Right ventricle myocardium superior (tissue), 1 donor: ENCODE data around the gene CCR5. TPM values are rescaled to one million over a fixed set of nuclear protein-coding genes. Genes with fewer than 3 reads are reported as not detected.
"Not testable (repeated sequence)": the region's sequence is repeated elsewhere in the genome, so short reads cannot be mapped to it uniquely, and the experiment has no call there.

ENCODE experiments used
- ATAC-seq: fragments of 200-7000 bp; cut with Tn5 transposase; one replicate; pipeline ENCODE4 v1.9.1; 2020; ENCODE audit warnings: mild to moderate bottlenecking; ENCODE audit not compliant: poor library complexity
- DNase-seq: peaks from one replicate; pipeline ENCODE4 v3.0.0-alpha.2; 2020
- intact Hi-C: fragments of 100-400 bp; cut with DNase I; formaldehyde crosslinking; loops from one replicate; pipeline ENCODE4 v1.11.2; 2022
- total RNA-seq: library from RNA; stranded (reverse); fragmentation: NEBNext Ultra II Directional; extraction: Animal tissue kit (Norgen Biotek cat#: 25700); gene quantifications from one replicate; pipeline ENCODE4 v1.2.1, GENCODE V29; 2021
- donor health status: DM: no; HTN: yes; CAD: no; lungs with severe emphysema.

The CCR5 gene
- total RNA-seq, 1 donor from 2014 or later, result 0.24 TPM

DNA sequence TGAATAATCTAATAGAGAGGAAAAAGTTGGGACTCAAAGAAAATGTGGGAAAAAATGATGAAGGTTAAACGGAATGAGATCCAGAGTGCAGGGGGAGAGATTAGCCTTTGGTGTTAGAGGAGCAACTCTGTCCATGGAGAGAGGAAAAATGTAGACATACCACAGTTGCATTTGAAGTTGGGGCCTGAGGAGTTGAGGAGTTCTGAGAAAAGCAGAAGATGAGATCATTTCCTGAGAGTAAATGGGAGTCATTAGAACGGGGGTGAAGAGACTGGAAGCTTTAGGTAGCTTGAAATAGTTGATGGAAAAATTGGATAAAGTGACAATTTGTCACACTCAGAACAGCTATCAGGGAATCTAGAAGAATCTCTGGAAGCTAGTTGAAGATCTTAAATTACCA is 28.8 kb downstream of the CCR5 start:
- DNase-seq (no peak), ATAC-seq (no peak)
- intact Hi-C loops, result no loop called here

DNA sequence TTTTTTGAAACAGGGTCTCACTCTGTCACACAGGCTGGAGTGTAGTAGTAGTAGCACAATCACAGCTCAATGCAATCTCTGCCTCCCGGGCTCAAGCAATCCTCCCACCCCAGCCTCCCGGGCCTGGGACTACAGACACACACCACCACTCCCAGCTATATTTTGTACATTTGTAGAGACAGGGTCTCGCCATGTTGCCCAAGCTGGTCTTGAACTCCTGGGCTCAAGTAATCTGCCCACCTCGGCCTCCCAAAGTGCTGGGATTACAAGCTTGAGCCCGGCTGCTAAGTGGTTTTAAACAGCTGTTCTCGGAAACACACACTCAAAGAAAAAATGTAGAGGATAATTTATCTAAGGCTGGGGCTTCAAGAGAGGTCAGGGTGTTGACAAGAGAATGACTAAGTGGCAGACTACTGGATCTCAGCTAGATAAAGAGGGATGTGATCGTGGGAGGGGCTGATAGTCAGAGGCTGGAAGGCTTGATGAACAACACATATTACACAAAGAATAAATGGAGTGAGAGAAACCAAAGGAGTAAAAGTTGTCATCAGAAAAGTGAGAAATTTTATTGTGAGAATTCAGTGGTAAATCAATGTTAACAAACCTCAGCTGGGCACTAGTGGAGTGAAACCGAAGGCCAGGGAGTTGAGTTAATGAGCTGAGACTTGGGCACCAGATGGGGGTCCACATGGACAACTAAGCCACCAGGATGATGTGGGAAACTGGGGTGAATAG is 29.4 kb downstream of the CCR5 start:
- no peak for ATAC-seq

DNA sequence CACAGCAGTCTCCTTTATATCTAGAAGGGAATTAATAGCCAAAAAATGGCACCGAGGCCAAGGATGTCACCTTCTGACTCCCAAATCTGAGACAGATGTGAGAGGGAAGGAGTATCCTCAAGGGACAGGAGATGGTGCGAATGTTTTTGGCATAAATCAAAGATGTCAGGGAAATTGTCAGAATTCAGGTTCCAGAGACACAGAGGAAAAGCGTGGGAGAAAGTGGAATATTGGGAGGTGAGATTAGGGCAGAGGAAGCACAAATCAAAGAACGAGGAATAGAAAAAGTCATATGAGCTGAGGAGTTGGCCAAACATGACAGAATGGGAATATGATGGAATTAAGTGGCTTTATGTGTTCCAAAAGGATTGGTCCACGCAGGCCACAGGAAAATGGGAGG is 30.1 kb downstream of the CCR5 start:
- ATAC-seq, result no peak
- no peak for DNase-seq
- intact Hi-C loops, result no loop called here

More for the DNA sequence above, 29.4 kb downstream of the CCR5 start:
- intact Hi-C loops, result no loop called here
- DNase-seq, result no peak

DNA sequence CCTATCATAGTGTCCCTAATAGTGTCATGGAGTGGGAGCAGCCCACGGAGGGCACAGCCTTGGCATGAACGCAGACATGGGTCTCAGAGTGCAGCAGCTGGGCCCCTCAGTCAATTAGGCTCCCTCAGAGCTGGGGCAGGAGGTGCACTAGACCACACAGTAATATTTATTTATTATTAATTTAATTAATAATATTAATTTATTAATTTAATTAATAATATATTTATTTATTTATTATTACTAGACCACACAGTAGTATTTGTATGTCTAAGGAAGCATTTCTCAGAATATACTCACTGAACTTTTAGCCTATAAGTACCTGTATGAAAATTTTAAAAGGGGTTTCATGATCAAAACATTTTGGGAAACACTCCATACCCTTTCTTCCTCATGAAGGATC is 30.8 kb downstream of the CCR5 start:
- intact Hi-C loops, result no loop called here
- ATAC-seq (no peak), DNase-seq (no peak)

DNA sequence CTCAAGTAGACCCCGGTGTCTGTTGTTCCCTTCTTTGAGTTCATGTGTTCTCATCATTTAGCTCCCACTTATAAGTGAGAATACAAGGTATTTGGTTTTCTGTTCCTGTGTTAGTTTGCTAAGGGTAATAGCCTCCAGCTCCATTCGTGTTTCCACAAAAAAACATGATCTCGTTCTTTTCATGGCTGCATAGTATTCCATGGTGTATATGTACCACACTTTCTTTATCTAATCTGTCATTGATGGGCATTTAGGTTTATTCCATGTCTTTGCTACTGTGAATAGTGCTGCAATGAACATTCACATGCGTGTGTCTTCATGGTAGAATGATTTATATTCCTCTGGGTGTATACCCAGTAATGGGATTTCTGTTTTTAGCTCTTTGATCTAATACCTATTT is 32.2 kb downstream of the CCR5 start:
- not testable (repeated sequence) for ATAC-seq

DNA sequence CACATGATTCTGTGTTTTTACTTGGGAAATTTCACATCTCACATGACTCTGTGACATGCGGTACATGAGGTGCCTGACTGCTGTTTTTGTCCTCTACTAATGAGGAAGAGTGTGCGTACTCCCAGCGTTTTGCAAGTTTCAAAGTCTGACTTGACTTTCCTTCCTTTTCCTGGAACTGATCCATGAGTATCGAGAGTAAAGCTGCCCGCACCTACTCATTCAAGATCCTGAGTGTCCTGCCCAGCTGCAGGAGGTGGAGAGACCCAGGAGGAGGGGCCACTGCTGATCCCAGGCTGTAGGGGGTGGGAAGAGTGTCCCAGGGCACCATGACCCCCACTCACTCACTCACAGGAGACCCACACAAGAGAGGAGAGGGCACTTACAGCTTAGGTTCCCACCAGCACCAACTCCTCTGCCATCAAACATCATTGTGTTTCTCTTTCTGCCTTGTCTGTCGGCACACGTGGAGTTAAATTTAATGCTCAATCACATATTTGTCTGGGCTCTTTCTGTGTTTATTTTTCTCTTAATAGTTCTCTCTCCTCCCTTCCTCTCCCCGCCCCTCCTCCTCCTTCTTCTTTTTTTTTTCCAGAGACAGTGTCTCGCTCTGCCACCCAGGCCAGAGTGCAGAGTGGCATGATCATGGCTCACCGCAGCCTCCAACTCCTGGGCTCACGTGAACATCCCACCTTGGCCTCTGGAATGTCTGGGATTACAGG is 34.7 kb downstream of the CCR5 start:
- ATAC-seq, result peak; percentile 16
- intact Hi-C loops, result no loop called here
- no peak for DNase-seq

More for the DNA sequence above, 32.2 kb downstream of the CCR5 start:
- DNase-seq, intact Hi-C loops: not testable (repeated sequence)

DNA sequence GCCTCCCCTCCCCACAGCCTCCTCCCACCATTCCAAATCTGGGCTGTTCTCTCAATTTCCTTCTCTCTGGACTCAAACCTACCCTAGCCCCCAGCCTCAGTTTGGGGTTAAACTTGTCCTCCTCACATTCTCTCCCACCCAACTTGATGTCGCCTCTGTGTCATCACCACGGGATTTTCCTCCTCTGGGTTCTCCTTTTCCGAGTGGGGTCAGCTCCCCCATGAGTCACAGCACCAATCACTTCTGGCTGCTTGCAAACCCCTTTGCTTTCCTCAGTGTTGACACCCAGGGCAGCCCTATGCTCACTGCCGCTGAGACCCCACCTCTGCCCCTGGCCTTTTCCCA is 35.7 kb downstream of the CCR5 start:
- DNase-seq (no peak), ATAC-seq (no peak)
- intact Hi-C loops, result no loop called here

DNA sequence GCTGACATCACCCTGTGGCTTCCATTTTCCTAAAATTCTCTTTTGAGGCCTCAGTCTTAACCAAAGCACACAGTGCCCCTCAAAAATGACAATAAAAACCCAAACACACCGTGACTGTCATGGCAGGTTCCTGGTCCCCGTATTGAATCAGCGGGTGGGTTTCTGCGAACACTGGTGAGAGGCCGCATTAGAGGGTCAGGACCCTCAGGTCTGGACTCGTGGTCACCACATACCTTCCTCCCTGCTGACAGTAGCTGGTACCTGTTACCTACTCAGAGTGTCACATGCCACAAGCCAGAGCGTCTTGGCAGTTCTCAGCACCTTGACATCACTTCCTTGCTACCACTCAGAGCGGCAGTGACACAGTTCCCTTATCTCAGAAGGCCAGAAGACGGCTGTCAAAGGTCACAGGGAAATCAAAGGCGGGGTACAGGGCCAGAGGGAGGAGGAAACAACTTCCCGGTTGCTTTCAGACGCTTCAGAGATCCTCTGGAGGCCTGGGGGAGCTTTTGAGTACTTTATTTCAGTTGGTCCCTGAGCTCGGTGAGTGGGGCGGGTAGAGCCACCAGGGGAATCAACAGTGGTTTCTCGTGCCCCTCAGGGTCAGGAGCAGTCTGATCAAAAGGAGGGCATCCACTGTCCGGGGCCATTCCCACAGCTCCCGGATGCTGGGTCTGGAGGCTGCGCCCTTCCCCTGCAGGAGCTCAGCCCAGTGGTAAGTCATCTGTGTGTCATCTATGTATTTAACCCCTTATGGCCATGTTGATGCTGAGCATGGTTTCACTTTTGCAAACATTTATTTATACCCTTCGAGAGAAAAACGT is 36.3 kb downstream of the CCR5 start, which contains the start of the genes CCR5AS and CCRL2:
Gene CCR5AS (minus strand): TSS at position 279 of the 824 bp plus-strand sequence.
Gene CCRL2 (plus strand): TSS at position 472 of the 824 bp plus-strand sequence. CDS start 821 bp downstream, outside the sequence.
- intact Hi-C loops, result no loop called here

DNA sequence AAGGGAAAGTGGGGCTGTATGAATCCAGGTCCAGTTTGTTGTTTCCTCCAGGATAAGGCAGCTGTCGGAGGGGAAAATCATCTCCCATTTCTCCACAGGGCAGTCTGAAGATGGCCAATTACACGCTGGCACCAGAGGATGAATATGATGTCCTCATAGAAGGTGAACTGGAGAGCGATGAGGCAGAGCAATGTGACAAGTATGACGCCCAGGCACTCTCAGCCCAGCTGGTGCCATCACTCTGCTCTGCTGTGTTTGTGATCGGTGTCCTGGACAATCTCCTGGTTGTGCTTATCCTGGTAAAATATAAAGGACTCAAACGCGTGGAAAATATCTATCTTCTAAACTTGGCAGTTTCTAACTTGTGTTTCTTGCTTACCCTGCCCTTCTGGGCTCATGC is 37.2 kb downstream of the CCR5 start:
- intact Hi-C loops, result no loop called here
- DNase-seq (peak; percentile 47), ATAC-seq (peak; percentile 71)

More for the DNA sequence above, 36.3 kb downstream of the CCR5 start, which contains the start of the genes CCR5AS and CCRL2:
- DNase-seq, result peak; percentile 58
- ATAC-seq, result peak; percentile 56

DNA sequence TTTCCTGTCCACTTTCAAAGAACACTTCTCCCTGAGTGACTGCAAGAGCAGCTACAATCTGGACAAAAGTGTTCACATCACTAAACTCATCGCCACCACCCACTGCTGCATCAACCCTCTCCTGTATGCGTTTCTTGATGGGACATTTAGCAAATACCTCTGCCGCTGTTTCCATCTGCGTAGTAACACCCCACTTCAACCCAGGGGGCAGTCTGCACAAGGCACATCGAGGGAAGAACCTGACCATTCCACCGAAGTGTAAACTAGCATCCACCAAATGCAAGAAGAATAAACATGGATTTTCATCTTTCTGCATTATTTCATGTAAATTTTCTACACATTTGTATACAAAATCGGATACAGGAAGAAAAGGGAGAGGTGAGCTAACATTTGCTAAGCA is 38.1 kb downstream of the CCR5 start:
- DNase-seq, result no peak
- intact Hi-C loops, result no loop called here
- no peak for ATAC-seq

DNA sequence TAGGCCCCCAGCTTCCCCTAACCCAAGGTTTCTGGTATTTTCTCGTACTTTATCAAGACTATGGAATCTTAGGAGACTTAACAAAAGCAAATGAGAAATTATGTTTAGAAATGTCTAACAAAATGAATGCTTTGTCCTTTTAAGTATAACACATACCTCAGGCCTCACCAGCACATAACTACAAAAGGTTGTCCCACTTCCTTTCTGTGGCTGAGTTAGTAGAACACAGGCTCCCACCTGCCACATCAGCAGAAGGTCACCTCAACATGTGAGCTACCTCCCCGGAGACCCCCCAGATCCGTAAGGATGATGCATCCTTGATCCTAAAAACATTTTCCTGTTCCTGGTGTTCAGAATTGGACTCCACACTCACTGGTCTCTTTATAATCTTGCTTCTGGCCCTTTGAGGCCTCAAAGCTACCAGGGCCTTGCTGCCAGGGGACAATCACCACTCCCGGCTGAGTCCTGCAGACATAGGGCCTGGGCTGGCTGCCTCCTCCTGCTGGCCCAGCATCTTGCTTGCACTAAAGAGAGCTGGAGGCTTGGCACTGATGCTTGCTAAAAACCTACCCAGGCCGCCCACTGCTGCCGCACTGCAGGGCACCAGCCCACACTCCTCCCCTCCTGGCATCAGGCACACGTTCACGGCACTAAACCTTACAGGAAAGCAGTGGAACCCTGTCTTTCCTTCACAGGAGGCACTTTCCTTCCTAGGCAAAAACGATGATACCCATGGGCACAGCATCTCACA is 39.2 kb downstream of the CCR5 start:
- ATAC-seq (peak; percentile 55), DNase-seq (peak; percentile 58)
- intact Hi-C loops, result no loop called here

DNA sequence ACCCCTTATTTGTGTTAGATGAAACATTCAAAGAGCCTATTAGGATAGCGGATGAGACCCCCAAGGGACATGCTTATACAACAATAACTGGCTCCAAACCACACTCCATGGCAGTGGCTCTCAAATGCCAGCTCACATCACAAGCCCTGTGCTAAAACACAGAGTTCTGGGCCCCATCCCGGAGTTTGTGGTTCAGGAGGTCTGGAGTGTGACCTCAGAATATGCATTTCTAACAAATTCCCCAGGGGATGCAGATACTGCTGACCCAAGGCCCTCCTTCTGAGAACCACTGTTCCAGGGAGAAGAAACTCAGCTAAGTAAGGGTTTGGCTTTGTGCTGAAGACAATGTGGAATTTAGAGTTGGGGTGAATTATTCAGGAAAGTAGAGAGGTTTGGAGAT is 39.9 kb downstream of the CCR5 start:
- intact Hi-C loops, result no loop called here
- DNase-seq (no peak), ATAC-seq (no peak)

DNA sequence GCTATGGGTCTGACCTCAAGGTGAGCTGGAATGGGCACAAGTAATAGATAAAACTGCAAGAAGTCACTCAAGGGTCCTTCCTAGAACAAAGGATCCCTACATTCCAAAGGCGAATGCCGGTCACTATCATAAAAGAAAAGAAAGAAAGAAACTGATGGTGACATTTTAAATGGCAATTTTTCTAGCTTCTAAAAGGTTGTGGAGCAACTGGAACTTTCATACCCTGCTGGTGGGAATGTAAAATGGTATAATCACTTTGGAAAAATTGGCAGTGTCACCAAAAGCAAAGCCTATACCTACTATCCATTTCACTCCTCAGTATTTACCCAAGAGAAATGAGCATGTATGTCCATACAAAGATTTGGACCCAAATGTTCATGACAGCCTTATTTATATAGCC is 40.5 kb downstream of the CCR5 start:
- intact Hi-C loops, result no loop called here
- DNase-seq (no peak), ATAC-seq (no peak)

DNA sequence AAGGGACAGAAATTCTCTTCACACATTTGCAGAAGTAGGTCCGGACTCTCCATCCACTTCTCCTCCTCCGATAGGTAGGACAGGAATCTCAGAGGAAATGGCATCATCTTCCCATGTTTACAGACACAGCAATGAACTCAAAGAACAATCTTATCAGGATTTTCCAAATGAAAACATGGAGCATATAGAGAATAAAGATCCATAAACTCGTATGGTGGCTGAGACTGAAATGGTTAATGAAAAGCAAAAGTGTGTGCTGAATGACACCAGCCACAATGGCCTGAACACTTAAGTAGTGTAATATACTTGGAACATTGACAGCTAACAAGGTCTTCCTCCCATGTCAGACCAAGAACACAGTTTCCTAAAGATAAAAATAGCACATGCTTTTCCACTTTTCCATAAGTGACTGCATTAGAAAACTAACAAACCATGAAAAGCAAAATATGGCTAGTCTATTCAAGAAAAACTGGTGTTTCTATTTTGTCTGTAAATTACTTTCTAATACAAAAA is 42.1 kb downstream of the CCR5 start:
- DNase-seq, result no peak
- intact Hi-C loops, result no loop called here
- peak; percentile 38 for ATAC-seq

DNA sequence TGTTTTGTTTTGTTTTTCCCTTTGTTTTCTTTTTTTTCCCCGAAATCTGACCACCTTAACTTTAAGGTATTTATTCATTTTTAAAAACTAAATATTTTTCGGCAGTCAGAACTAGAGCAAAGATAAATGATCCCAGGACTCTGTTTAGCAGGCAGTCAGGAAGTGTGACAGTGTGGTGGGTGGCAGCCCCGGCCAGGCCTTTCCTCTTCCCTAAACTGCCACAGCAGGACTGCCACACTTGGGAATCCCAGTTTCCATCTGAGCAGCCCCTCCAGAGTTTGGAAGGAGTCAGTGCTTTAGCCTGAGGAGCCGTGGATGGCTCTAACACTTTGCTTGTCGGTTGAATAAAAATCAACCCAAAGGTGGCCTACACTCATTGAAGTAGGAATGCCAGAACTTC is 43.2 kb downstream of the CCR5 start:
- DNase-seq, result no peak
- intact Hi-C loops, result no loop called here
- ATAC-seq, result no peak

DNA sequence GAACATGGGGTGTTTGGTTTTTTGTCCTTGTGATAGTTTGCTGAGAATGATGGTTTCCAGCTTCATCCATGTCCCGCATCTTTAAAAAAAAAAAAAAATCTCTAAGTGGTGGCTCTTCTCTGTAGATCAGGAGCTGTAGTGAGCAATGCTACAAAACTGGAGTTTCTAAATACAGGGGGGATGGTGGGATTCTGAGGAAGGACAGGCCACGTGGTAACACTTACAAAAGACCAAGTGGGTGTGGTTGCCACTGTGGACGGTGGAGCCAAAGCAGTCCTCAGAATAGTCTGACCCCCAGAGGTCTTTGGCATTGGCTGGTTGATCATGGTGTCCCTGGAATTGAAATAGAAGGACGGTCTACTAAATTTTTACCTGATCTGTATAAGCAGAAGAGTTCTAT is 44.0 kb downstream of the CCR5 start:
- intact Hi-C loops, result no loop called here
- no peak for ATAC-seq
- no peak for DNase-seq

DNA sequence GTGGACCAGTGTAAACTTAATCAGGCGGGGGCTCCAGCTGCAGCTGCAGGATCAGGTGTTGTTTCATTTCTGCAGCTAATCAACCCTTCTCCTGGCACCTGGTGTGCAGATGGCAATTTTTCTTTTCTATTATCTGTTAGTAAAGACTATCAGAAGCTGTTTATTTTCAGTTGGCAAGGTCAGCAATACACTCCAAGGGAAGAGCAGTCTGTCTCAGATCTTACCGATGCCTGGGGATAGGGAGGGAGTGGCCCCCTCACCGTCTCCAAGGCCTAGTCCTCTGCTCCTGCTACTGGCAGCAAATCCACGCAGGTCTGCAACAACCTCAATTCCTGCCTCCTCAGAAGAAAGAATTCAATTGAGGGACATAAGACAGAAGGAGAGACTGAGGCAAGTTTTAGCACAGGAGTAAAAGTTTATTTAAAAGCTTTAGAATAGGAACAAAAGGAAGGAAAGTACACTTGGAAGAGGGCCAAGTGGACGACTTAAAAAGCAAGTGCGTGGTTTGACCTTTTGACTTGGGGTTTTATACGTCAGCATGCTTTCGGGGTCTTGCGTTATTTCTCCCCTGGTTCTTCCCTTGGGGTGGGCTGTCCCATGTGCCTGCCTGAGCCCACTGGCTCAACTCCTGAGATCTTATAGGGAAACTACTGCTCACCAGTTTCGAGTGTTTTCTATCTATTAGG is 45.5 kb downstream of the CCR5 start:
- DNase-seq, result no peak
- no peak for ATAC-seq
- intact Hi-C loops, result no loop called here
